Right lobe of liver (tissue), 6 donors: ENCODE data around the gene F10. TPM values are rescaled to one million over a fixed set of nuclear protein-coding genes. Genes with fewer than 3 reads are reported as not detected.
A peak's percentile ranks its signal among the peaks of the same experiment; 100 is the strongest.

Experiments
- ATAC-seq, 4 donors: fragments of 200-7000 bp; cut with Tn5 transposase; one replicate each; pipeline ENCODE4 v1.9.1; 2020; ENCODE audit warnings: mild to moderate bottlenecking in 4 of 4, moderate library complexity in 4 of 4
- DNase-seq, 3 donors: peaks; one replicate each; pipeline ENCODE4 v3.0.0-alpha.2; 2020
- H3K27ac ChIP-seq, 3 donors: fragments of 200-600 bp; one replicate each; pipeline ENCODE4 v1.8.0; 2022
- H3K27me3 ChIP-seq, 2 donors: fragments of 200-600 bp; one replicate each; pipeline ENCODE4 v1.8.0; 2022
- H3K36me3 ChIP-seq, 4 donors: fragments of 200-600 bp; sonication (generic) in 1 of 4; one replicate each; pipeline versions ENCODE4 v1.5.1 to v1.8.0; 2017 to 2022; ENCODE audit warnings: control low read depth in 1 of 4
- H3K4me1 ChIP-seq, 4 donors: fragments of 200-600 bp; sonication (generic) in 1 of 4; one replicate each; pipeline versions ENCODE4 v1.5.1 to v1.8.0; 2017 to 2022; ENCODE audit warnings: control low read depth in 1 of 4
- H3K4me3 ChIP-seq, 3 donors: fragments of 200-600 bp; one replicate each; pipeline ENCODE4 v1.8.0; 2022
- H3K9me3 ChIP-seq, 4 donors: fragments of 200-600 bp; sonication (generic) in 1 of 4; one replicate each; pipeline versions ENCODE4 v1.5.1 to v1.8.0; 2017 to 2022; ENCODE audit warnings: control low read depth in 1 of 4
- CTCF ChIP-seq, 4 donors: fragments of 200-600 bp in 3 of 4; fragments of 450-650 bp in 1 of 4; IDR thresholded peaks; one replicate each; pipeline versions ENCODE4 v1.5.1 to v1.8.0; 2016 to 2022; ENCODE audit warnings: antibody characterized with exemption in 4 of 4, mild to moderate bottlenecking in 2 of 4
- POLR2A ChIP-seq: fragments of 450-650 bp; IDR thresholded peaks from one replicate; pipeline ENCODE4 v1.6.1; 2017; ENCODE audit warnings: antibody characterized with exemption, mild to moderate bottlenecking
- WGBS: methylation state at CpG from one replicate; pipeline ENCODE4 v1.1.6; 2018; ENCODE audit warnings: low coverage, low lambda C conversion rate; ENCODE audit not compliant: insufficient coverage; ENCODE audit errors: missing lambda C conversion rate; 5-methylcytosine and 5-hydroxymethylcytosine counted together
- intact Hi-C, 2 donors: fragments of 100-400 bp; cut with DNase I; formaldehyde crosslinking; loops; one replicate each; pipeline versions ENCODE4 v1.11.2 to v1.14.1; 2022
- total RNA-seq, 6 experiments: library from RNA; depleted of rRNA in 2 of 6; stranded (reverse); fragments of >200 nt in 2 of 6; fragmentation: NEBNext Ultra II Directional in 3 of 6; extraction: Animal tissue kit (Norgen Biotek cat#: 25700) in 3 of 6; gene quantifications; one replicate each; pipeline versions ENCODE4 v1.1.0 to v1.2.4, GENCODE V29; 2016 to 2023
- donor health status: DM: no; HTN: yes; CAD: no.
- donor health status: DM: no; HTN: no; CAD: no.
- donor health status: DM: no; HTN: no; CAD: no.
- donor health status: DM: no; HTN: yes; CAD: no.
- donor health status: DM: no; HTN: yes; CAD: no.

The F10 gene
- total RNA-seq, 6 experiments from 2014 or later, result 108 to 157 (median 132) TPM

GRCh38 chr13:113166681-113167080 is 44.1 kb downstream of the F10 start:
- ATAC-seq (peak in 1 of 4 donors; percentile 17), DNase-seq (no peak)
- TF ChIP-seq POLR2A (no peak), CTCF (IDR thresholded peaks at IDR 0.05) (no peak)
- Histone ChIP-seq H3K36me3 (peaks cover 0 to 33% (median 3%) of the 10 kb centered on the region in 4 donors), H3K9me3 (no peaks in the 10 kb centered on the region), H3K27me3 (no peaks in the 10 kb centered on the region), H3K4me1 (no peaks in the 10 kb centered on the region), H3K4me3 (no peak overlapping the region), H3K27ac (no peak overlapping the region)
- WGBS, result 80% methylated on average over 1 of the region's 5 CpGs
- intact Hi-C loops, result no loop called here

GRCh38 chr13:113167155-113167554 is 44.6 kb downstream of the F10 start:
- Histone ChIP-seq H3K4me3 (no peak overlapping the region), H3K9me3 (no peaks in the 10 kb centered on the region), H3K27me3 (no peaks in the 10 kb centered on the region), H3K4me1 (no peaks in the 10 kb centered on the region), H3K27ac (no peak overlapping the region), H3K36me3 (peaks cover 0 to 38% (median 5%) of the 10 kb centered on the region in 4 donors)
- intact Hi-C loops, result no loop called here
- DNase-seq (no peak), ATAC-seq (no peak)
- TF ChIP-seq CTCF (IDR thresholded peaks at IDR 0.05), result no peak
- no peak for TF ChIP-seq POLR2A
- 74% methylated on average over 10 of the region's 10 CpGs for whole genome bisulfite sequencing

GRCh38 chr13:113167575-113167974 is 45.0 kb downstream of the F10 start:
- TF ChIP-seq POLR2A (no peak), CTCF (IDR thresholded peaks at IDR 0.05) (no peak)
- H3K36me3 ChIP-seq, result peaks cover 0 to 42% (median 6%) of the 10 kb centered on the region in 4 donors
- H3K27me3 ChIP-seq, result no peaks in the 10 kb centered on the region
- intact Hi-C loops, result no loop called here
- no peak for ATAC-seq
- no peaks in the 10 kb centered on the region for H3K9me3 ChIP-seq
- H3K4me1 ChIP-seq, result no peaks in the 10 kb centered on the region
- H3K4me3 ChIP-seq, result no peak overlapping the region
- 96% methylated on average over 3 of the region's 3 CpGs for WGBS
- DNase-seq, result no peak
- no peak overlapping the region for H3K27ac ChIP-seq

- intact Hi-C loops, result no loop called here
These were observed 45.6 kb downstream of the F10 start for GRCh38 chr13:113168211-113168610.

More at GRCh38 chr13:113168211-113168610, 45.6 kb downstream of the F10 start:
- DNase-seq (no peak), ATAC-seq (no peak)
- Histone ChIP-seq H3K4me3 (no peak overlapping the region), H3K9me3 (no peaks in the 10 kb centered on the region), H3K27me3 (no peaks in the 10 kb centered on the region), H3K36me3 (peaks cover 0 to 42% (median 6%) of the 10 kb centered on the region in 4 donors), H3K27ac (no peak overlapping the region), H3K4me1 (no peaks in the 10 kb centered on the region)
- WGBS, result 67% methylated on average over 3 of the region's 7 CpGs
- no peak for TF ChIP-seq CTCF (IDR thresholded peaks at IDR 0.05)
- TF ChIP-seq POLR2A, result no peak
